ENCODE results near the gene HSPA1L.

The HSPA1L gene

DNA sequence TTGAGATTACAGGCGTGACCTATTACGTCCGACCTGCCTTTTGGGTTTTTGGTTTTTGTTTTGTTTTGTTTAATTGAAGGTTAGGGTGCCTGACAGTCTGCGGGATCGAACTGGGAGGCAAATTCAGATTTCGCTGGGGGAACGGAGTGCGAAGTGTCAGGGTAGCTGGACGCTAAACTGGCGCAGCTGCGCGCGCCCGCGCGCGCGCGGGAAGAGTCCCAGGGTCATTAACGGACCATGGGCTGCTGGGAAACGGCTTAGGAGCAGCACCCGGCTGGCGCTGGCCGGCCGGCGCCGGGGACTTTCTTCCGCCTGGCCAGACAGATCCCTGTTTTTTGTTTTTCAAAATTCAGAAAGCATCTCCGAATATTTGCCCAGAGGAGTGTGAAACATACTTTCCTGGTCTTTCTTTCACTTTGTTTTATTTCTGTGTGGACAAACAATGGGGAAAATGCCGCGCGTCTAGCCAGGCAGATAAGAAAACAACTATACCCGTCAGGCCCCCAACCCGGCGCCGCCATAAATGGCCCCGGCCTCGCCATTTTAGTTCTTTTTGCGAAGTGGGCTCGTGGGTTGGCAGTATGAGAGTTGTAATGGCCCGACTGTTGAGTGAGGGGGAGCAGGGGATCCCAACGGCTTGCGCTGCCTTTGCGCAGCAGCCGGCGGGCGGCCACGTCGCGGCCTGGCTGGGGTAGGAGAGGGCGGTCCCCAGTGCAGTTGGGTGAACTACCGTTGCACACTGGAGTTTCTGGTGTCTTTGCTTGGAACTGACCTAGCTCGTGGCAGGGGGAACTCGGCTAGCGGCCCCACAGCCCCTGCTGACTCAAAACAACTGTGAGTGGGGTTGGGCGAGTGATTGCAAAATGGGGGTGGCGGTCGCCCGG, 19.5 kb upstream of the HSPA1L start (continued):
- TF ChIP-seq SALL2 (tag by site-specific recombination; IDR thresholded peaks at IDR 0.05; ENCODE audit: borderline replicate concordance) (no peak), REPIN1 (tag by site-specific recombination; IDR thresholded peaks at IDR 0.05; ENCODE audit: low read depth) (peak; percentile 20; the same call in 1 of the 2 replicates), FEZF1 (tag by site-specific recombination; IDR thresholded peaks at IDR 0.05) (peak; percentile 56), ZNF184 (tag by site-specific recombination; IDR thresholded peaks at IDR 0.05) (peak; percentile 70), KLF10 (tag by site-specific recombination; IDR thresholded peaks at IDR 0.05) (peak; percentile 78), ZBTB1 (tag by site-specific recombination; IDR thresholded peaks at IDR 0.05) (no peak), SP3 (tag by site-specific recombination; IDR thresholded peaks at IDR 0.05) (peak; percentile 17), ZNF24 (tag by site-specific recombination; IDR thresholded peaks at IDR 0.05) (peak; percentile 94), ZXDB (tag by site-specific recombination; IDR thresholded peaks at IDR 0.05) (peak; percentile 63), RBAK (tag by site-specific recombination; IDR thresholded peaks at IDR 0.05) (no peak), ZNF202 (tag by site-specific recombination; IDR thresholded peaks at IDR 0.05; ENCODE audit: borderline replicate concordance) (no peak)
- TF ChIP-seq, protein P1, sequence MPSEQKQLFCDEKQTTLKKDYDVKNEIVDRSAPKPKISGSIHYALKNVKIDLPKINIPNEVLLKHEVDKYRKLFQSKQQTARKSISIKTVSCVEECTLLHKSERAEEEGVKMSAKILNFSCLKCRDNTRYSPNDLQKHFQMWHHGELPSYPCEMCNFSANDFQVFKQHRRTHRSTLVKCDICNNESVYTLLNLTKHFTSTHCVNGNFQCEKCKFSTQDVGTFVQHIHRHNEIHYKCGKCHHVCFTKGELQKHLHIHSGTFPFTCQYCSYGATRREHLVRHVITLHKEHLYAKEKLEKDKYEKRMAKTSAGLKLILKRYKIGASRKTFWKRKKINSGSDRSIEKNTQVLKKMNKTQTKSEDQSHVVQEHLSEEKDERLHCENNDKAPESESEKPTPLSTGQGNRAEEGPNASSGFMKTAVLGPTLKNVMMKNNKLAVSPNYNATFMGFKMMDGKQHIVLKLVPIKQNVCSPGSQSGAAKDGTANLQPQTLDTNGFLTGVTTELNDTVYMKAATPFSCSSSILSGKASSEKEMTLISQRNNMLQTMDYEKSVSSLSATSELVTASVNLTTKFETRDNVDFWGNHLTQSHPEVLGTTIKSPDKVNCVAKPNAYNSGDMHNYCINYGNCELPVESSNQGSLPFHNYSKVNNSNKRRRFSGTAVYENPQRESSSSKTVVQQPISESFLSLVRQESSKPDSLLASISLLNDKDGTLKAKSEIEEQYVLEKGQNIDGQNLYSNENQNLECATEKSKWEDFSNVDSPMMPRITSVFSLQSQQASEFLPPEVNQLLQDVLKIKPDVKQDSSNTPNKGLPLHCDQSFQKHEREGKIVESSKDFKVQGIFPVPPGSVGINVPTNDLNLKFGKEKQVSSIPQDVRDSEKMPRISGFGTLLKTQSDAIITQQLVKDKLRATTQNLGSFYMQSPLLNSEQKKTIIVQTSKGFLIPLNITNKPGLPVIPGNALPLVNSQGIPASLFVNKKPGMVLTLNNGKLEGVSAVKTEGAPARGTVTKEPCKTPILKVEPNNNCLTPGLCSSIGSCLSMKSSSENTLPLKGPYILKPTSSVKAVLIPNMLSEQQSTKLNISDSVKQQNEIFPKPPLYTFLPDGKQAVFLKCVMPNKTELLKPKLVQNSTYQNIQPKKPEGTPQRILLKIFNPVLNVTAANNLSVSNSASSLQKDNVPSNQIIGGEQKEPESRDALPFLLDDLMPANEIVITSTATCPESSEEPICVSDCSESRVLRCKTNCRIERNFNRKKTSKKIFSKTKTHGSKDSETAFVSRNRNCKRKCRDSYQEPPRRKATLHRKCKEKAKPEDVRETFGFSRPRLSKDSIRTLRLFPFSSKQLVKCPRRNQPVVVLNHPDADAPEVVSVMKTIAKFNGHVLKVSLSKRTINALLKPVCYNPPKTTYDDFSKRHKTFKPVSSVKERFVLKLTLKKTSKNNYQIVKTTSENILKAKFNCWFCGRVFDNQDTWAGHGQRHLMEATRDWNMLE (tag by site-specific recombination; conservative IDR thresholded peaks at IDR 0.05; ENCODE audit: low read depth) = 0 out of 2 replicates have a peak, but pooled peaks have one; percentile 27
- TF ChIP-seq, protein P2, sequence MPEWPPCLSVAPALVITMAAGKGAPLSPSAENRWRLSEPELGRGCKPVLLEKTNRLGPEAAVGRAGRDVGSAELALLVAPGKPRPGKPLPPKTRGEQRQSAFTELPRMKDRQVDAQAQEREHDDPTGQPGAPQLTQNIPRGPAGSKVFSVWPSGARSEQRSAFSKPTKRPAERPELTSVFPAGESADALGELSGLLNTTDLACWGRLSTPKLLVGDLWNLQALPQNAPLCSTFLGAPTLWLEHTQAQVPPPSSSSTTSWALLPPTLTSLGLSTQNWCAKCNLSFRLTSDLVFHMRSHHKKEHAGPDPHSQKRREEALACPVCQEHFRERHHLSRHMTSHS (tag by site-specific recombination; IDR thresholded peaks at IDR 0.05) = no peak
- TF ChIP-seq, protein P3, sequence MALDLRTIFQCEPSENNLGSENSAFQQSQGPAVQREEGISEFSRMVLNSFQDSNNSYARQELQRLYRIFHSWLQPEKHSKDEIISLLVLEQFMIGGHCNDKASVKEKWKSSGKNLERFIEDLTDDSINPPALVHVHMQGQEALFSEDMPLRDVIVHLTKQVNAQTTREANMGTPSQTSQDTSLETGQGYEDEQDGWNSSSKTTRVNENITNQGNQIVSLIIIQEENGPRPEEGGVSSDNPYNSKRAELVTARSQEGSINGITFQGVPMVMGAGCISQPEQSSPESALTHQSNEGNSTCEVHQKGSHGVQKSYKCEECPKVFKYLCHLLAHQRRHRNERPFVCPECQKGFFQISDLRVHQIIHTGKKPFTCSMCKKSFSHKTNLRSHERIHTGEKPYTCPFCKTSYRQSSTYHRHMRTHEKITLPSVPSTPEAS (tag by site-specific recombination; IDR thresholded peaks at IDR 0.05) = 0 out of 2 replicates have a peak, but pooled peaks have one; percentile 8
- TF ChIP-seq, protein P4, sequence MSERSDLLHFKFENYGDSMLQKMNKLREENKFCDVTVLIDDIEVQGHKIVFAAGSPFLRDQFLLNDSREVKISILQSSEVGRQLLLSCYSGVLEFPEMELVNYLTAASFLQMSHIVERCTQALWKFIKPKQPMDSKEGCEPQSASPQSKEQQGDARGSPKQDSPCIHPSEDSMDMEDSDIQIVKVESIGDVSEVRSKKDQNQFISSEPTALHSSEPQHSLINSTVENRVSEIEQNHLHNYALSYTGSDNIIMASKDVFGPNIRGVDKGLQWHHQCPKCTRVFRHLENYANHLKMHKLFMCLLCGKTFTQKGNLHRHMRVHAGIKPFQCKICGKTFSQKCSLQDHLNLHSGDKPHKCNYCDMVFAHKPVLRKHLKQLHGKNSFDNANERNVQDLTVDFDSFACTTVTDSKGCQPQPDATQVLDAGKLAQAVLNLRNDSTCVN (tag by site-specific recombination; optimal IDR thresholded peaks at IDR 0.05) = peak; percentile 95
- TF ChIP-seq, protein P5, sequence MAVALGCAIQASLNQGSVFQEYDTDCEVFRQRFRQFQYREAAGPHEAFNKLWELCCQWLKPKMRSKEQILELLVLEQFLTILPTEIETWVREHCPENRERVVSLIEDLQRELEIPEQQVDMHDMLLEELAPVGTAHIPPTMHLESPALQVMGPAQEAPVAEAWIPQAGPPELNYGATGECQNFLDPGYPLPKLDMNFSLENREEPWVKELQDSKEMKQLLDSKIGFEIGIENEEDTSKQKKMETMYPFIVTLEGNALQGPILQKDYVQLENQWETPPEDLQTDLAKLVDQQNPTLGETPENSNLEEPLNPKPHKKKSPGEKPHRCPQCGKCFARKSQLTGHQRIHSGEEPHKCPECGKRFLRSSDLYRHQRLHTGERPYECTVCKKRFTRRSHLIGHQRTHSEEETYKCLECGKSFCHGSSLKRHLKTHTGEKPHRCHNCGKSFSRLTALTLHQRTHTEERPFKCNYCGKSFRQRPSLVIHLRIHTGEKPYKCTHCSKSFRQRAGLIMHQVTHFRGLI (tag by site-specific recombination; IDR thresholded peaks at IDR 0.05) = peak; percentile 11; the same call in 1 of the 2 replicates
- TF ChIP-seq, protein P6, sequence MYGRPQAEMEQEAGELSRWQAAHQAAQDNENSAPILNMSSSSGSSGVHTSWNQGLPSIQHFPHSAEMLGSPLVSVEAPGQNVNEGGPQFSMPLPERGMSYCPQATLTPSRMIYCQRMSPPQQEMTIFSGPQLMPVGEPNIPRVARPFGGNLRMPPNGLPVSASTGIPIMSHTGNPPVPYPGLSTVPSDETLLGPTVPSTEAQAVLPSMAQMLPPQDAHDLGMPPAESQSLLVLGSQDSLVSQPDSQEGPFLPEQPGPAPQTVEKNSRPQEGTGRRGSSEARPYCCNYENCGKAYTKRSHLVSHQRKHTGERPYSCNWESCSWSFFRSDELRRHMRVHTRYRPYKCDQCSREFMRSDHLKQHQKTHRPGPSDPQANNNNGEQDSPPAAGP (tag by site-specific recombination; IDR thresholded peaks at IDR 0.05) = peak; percentile 91
- TF ChIP-seq, protein P7, sequence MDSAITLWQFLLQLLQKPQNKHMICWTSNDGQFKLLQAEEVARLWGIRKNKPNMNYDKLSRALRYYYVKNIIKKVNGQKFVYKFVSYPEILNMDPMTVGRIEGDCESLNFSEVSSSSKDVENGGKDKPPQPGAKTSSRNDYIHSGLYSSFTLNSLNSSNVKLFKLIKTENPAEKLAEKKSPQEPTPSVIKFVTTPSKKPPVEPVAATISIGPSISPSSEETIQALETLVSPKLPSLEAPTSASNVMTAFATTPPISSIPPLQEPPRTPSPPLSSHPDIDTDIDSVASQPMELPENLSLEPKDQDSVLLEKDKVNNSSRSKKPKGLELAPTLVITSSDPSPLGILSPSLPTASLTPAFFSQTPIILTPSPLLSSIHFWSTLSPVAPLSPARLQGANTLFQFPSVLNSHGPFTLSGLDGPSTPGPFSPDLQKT (IDR thresholded peaks at IDR 0.05; ENCODE audit: borderline replicate concordance, low read depth, low read length) = no peak
- TF ChIP-seq, protein P8, sequence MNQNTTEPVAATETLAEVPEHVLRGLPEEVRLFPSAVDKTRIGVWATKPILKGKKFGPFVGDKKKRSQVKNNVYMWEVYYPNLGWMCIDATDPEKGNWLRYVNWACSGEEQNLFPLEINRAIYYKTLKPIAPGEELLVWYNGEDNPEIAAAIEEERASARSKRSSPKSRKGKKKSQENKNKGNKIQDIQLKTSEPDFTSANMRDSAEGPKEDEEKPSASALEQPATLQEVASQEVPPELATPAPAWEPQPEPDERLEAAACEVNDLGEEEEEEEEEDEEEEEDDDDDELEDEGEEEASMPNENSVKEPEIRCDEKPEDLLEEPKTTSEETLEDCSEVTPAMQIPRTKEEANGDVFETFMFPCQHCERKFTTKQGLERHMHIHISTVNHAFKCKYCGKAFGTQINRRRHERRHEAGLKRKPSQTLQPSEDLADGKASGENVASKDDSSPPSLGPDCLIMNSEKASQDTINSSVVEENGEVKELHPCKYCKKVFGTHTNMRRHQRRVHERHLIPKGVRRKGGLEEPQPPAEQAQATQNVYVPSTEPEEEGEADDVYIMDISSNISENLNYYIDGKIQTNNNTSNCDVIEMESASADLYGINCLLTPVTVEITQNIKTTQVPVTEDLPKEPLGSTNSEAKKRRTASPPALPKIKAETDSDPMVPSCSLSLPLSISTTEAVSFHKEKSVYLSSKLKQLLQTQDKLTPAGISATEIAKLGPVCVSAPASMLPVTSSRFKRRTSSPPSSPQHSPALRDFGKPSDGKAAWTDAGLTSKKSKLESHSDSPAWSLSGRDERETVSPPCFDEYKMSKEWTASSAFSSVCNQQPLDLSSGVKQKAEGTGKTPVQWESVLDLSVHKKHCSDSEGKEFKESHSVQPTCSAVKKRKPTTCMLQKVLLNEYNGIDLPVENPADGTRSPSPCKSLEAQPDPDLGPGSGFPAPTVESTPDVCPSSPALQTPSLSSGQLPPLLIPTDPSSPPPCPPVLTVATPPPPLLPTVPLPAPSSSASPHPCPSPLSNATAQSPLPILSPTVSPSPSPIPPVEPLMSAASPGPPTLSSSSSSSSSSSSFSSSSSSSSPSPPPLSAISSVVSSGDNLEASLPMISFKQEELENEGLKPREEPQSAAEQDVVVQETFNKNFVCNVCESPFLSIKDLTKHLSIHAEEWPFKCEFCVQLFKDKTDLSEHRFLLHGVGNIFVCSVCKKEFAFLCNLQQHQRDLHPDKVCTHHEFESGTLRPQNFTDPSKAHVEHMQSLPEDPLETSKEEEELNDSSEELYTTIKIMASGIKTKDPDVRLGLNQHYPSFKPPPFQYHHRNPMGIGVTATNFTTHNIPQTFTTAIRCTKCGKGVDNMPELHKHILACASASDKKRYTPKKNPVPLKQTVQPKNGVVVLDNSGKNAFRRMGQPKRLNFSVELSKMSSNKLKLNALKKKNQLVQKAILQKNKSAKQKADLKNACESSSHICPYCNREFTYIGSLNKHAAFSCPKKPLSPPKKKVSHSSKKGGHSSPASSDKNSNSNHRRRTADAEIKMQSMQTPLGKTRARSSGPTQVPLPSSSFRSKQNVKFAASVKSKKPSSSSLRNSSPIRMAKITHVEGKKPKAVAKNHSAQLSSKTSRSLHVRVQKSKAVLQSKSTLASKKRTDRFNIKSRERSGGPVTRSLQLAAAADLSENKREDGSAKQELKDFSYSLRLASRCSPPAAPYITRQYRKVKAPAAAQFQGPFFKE (tag by site-specific recombination; IDR thresholded peaks at IDR 0.05; ENCODE audit: borderline replicate concordance) = peak; percentile 71; the same call in 1 of the 2 replicates

All from HEK293 (cell line).